VCaP (cell line): ENCODE measurements around the gene RBFOX1.

Experiments used
- H3K27ac ChIP-seq: fragments of 450-650 bp; 2 replicates; pipeline ENCODE4 v1.5.1; 2017
- CTCF ChIP-seq: fragments of 450-650 bp; conservative IDR thresholded peaks from 2 replicates; pipeline ENCODE4 v1.5.1; 2017; ENCODE audit warnings: mild to moderate bottlenecking, moderate library complexity

The RBFOX1 gene

GRCh38 chr16:7566360-7566759 lies 233.7 kb downstream of the RBFOX1 start:
- no peak overlapping the region for H3K27ac ChIP-seq
- TF ChIP-seq CTCF: no peak

- TF ChIP-seq CTCF: no peak
Observed at GRCh38 chr16:7571366-7571765, 238.7 kb downstream of the RBFOX1 start.

GRCh38 chr16:7577588-7577987 lies 244.9 kb downstream of the RBFOX1 start:
- no peak for TF ChIP-seq CTCF
- no peak overlapping the region for H3K27ac ChIP-seq

More at GRCh38 chr16:7571366-7571765, 238.7 kb downstream of the RBFOX1 start:
- no peak overlapping the region for H3K27ac ChIP-seq

- TF ChIP-seq CTCF: no peak
- no peak overlapping the region for H3K27ac ChIP-seq
Observed at GRCh38 chr16:7579454-7579853, 246.8 kb downstream of the RBFOX1 start.

- TF ChIP-seq CTCF: no peak
Observed at GRCh38 chr16:7581175-7581574, 248.5 kb downstream of the RBFOX1 start.

GRCh38 chr16:7583396-7583795 lies 250.8 kb downstream of the RBFOX1 start:
- TF ChIP-seq CTCF: no peak
- H3K27ac ChIP-seq: no peak overlapping the region

More at GRCh38 chr16:7581175-7581574, 248.5 kb downstream of the RBFOX1 start:
- no peak overlapping the region for H3K27ac ChIP-seq

GRCh38 chr16:7584561-7584960 lies 251.9 kb downstream of the RBFOX1 start:
- no peak overlapping the region for H3K27ac ChIP-seq
- TF ChIP-seq CTCF: no peak

GRCh38 chr16:7585705-7586104 lies 253.1 kb downstream of the RBFOX1 start:
- no peak overlapping the region for H3K27ac ChIP-seq
- no peak for TF ChIP-seq CTCF
